Fibroblast of pulmonary artery (primary cell): ENCODE measurements around the gene HHATL.

Source experiments
- DNase-seq: peaks from one replicate; pipeline ENCODE4 v3.0.0-alpha.2; 2010; ENCODE audit warnings: low read depth
- H3K4me3 ChIP-seq: replicated peaks from 2 replicates; pipeline ENCODE4 v1.5.1; 2011; ENCODE audit warnings: low read depth, mild to moderate bottlenecking, control low read depth, low read length, moderate library complexity
- TF ChIP-seq, protein P1 (sequence below): IDR thresholded peaks from 2 replicates; pipeline ENCODE4 v1.5.1; 2011; ENCODE audit warnings: mild to moderate bottlenecking, control low read depth, low read length, inconsistent platforms; ENCODE audit errors: missing control alignments

The HHATL gene

DNA sequence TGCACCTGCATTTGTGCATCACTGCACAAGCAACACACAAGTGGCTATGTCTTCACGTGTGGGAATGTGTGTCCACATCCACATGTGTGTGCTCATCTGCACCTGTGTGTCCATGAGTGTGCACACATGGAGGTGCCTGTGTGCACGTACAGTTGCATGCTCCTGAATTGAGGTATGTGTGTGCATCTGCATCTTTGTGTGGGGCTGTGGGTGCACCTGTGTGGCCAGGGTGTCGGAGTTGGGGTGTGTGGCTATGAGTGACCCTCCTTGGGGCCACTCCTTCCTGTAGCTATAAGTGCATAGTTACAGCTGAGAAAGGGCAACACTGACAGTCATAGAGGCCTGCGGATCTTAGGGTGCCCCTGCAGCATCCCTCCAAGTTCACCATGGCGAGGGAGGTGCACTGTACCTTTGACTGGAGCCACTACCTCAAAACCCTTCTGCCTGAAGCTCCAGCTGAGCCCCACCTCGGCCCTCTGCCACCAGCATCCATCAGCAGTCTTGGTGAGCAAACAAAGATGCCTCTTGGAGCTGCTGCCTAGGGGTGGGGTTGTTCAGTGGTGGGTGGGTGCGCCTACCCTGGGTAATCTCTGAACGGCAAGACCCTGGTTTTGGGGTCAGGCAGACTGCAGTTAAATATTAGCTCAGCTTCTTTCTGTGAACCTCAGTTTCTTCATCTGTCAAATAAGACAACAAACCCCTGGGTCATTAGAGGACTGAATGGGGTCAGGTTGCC lies 5.2 kb upstream of the HHATL start:
- no peak overlapping the region for H3K4me3 ChIP-seq
- DNase-seq = no peak
- TF ChIP-seq, protein P1, sequence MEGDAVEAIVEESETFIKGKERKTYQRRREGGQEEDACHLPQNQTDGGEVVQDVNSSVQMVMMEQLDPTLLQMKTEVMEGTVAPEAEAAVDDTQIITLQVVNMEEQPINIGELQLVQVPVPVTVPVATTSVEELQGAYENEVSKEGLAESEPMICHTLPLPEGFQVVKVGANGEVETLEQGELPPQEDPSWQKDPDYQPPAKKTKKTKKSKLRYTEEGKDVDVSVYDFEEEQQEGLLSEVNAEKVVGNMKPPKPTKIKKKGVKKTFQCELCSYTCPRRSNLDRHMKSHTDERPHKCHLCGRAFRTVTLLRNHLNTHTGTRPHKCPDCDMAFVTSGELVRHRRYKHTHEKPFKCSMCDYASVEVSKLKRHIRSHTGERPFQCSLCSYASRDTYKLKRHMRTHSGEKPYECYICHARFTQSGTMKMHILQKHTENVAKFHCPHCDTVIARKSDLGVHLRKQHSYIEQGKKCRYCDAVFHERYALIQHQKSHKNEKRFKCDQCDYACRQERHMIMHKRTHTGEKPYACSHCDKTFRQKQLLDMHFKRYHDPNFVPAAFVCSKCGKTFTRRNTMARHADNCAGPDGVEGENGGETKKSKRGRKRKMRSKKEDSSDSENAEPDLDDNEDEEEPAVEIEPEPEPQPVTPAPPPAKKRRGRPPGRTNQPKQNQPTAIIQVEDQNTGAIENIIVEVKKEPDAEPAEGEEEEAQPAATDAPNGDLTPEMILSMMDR = no peak

DNA sequence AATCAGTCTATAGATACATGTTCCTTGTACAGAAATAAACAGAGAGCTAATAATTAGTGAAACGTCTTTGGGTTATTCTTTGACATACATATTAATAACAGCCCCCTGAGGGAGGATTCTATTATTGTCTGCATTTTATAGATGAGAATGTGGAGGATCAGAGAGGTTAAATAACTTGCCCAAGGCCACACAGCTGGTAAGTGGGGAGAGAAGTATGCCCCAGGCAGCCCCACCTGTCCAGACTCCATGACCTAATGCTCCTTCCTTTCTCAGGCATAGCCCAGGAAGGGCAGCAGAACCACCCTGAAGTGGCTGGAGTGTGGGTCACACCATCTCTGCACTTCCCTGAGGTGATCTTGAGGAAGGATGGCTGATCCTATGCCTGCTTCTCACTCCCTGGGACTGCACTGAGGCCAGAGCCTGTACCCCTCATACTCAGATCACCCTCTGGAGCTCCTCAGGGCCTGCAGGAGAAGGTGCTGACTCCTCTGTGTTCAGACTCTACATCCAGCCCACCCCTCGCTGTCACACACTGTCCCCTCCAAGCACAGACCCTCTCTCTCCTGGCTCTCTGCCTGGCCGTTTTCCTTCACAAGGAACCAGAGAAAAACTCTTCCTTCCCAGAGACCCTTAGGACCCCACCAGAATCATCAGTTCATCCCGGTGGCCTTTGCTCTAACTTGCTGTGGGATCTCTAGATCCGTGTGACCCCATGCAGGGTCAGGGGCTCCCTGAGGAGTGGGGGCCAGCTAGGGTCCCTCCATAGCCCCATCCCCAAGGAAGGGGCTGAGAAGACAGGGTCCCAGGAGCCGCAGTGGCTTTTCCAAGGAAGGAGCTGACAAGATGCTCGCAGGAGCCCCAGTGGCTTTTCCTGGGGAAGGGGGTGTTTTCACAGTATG lies 4.4 kb upstream of the HHATL start:
- no peak for DNase-seq
- H3K4me3 ChIP-seq = no peak overlapping the region
- TF ChIP-seq, protein P1 = no peak

DNA sequence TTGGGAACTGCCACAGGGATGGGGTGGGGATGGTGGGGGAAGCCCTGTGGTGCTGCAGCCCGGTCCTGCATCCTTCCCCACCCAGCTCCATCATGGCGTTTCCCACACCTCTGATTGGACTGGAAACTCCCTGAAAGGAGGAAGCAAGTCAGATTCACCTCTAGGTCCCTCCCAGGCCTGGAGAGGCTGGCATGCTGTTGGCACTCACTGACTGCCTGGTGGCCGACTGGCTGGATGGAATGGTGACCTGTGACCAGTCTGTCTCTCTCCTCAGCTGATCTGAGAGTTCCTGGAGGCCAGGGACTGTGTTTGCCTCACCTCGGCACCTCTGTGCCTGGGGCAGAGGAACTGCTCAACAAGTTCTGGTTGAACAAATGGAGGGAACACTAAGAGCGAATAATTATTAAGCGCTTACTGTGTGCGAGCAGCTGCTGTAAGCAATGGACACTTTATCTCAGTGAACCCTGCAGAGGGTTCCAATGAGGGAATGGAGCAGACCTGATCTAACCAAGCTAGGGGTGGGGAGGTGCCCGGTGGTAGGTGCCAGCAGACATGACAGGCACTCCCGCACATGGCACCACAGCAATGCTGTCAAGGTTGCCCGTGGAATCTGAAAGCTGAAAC lies 3.5 kb upstream of the HHATL start:
- DNase-seq = no peak
- TF ChIP-seq, protein P1 = no peak
- H3K4me3 ChIP-seq = no peak overlapping the region

DNA sequence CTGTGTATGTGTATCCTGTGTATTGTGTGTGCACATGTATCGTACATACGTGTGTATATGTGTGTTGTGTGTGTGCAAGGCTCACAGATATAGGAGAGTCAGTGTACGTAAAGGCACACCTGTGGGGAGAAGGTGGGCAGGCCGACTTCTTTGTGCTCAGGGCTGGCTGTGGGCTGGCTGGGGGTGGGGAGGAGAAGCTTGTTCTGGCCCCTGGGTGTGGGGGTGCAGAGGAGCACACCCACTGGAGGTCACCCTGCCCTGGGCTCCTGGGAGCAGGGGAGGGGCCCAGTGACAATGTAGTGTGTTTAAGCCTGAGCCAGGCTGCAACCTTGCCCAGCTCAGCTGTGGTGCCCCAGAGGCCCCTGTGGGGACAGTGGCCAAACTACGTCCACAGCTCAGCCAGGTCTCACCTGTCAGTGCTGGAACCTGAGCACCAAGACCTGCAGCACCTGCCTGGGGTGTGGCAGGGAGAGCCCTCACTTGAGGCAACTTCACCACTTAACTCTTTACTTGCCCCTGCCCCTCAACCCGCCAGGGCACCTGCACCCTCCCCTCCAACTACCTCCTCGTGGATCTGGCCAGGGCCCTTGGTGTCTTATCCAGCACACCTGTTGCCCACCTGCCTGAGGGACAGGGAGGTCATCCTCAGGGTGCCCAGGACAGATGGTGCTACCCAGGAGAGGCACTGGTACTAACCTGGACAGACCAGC lies 2.6 kb upstream of the HHATL start:
- no peak for DNase-seq
- no peak overlapping the region for H3K4me3 ChIP-seq
- TF ChIP-seq, protein P1 = no peak

DNA sequence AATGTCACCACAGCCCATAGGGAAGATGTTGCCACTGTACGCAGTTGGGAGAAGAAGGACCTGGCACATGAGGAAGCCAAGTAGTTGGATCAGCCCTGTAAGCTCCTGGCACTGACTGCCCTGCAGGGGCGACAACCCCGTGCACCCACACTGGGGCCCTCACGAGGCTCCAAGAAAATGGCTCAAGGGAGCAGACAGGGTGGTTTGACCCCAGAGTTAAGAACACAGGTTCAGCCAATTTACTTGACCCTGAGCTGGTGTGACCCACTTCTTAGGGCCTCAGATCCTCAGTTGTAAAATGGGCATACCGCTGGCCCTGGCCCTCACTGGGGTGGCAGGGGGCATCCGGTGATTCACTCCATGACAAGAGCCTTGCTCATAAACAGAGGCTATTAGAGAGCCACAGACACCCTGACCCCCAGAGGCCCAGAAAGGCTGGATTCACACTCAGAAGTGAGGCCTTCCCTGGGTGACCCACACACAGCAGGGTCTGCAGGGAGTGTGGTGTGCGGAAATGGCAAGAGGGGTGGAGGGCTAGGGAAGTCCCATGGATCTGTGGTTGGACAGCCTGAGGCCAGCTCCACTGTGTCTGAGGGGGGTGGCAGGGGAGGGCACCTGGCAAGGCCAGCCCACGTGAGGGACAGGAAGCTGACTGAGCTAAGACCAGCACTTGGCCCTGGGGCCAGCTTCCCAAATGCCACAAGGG lies 1.7 kb upstream of the HHATL start:
- no peak for DNase-seq
- H3K4me3 ChIP-seq = no peak overlapping the region
- TF ChIP-seq, protein P1 = no peak

DNA sequence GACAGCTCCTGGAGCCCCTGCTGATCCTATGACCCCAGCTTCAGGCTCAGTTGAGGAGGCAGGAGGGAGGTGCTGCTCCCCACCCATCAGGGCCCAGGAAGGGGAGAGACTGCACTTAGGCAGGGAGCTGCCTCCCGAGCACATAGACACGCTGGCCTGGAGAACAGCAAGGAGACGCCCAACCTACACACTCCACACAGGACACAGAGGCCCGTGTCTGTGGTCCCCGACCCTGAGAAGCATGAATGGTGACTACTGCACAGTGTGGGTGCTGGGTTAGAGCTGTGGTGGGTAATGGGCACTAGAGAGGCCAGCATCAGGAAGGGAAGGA lies 1.1 kb upstream of the HHATL start:
- H3K4me3 ChIP-seq = no peak overlapping the region
- TF ChIP-seq, protein P1 = no peak
- no peak for DNase-seq
